ENCODE measurements around the gene KDR.

- TF ChIP-seq CTCF (IDR thresholded peaks at IDR 0.05; ENCODE audit: insufficient read depth, low read length, poor library complexity, severe bottlenecking) (no peak), EZH2phosphoT487 (conservative IDR thresholded peaks at IDR 0.05; ENCODE audit: low read length) (no peak)
These were observed 896 bp downstream of the KDR start for GRCh38 chr4:55124322-55125076.

Measured in SU-DHL-6 (cell line).